ENCODE measurements around the gene SIGLEC7. TPM values are rescaled to one million over a fixed set of nuclear protein-coding genes. Genes with fewer than 3 reads are reported as not detected.
A peak's percentile ranks its signal among the peaks of the same experiment; 100 is the strongest.

The SIGLEC7 gene
- polyA plus RNA-seq (2013, experiment 1 of 2), result 0.18 TPM
- polyA plus RNA-seq (2013, experiment 2 of 2), result 0.14 TPM

DNA sequence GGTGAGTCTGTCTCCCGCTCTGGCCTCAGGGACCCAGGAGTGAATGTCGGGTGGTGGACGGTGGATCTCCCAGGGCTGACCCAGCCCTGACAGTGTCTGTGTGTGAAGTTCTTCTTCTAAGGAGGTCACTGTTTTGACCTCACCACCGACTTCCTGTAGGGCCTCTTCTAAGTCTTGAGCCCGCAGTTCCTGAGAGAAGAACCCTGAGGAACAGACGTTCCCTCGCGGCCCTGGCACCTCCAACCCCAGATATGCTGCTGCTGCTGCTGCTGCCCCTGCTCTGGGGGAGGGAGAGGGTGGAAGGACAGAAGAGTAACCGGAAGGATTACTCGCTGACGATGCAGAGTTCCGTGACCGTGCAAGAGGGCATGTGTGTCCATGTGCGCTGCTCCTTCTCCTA lies at the start of gene SIGLEC7:
SIGLEC7 (plus strand) TSS at position 183 of the 400 bp plus-strand sequence; CDS start at position 252, 69 bp downstream.
- WGBS, result 66% methylated on average over 14 of the region's 14 CpGs
- no peak within 1 kb of the TSS for H2AFZ ChIP-seq (ENCODE audit: low read depth, low read length)

DNA sequence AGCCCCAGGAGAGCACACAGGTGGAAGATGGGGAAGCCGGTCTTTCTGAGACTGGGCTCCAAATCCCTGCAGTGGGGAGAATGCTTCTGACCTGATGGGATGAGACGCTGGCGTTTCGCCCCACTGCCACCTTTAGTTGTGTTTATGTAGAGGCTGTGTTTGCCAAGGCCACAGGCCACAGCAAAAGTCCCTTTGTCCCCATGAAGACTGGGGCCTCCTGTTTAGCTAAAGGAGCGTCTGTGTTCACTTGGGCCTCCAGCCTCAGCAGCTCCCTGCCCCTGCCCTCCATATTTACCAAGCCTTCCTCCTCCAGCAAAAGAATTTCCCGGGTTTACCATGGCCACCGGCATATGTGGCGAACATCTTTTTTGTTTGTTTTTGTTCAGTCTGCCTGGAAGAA lies 49.0 kb upstream of the SIGLEC7 start:
- Histone ChIP-seq H3K27ac (ENCODE audit: low read length, poor library complexity, severe bottlenecking) (no peak overlapping the region), H4K91ac (ENCODE audit: low read length) (no peak overlapping the region), H3K4me1 (ENCODE audit: control insufficient read depth, insufficient read depth, low read depth, low read length) (peaks cover 4% of the 10 kb centered on the region), H4K8ac (ENCODE audit: low read length) (no peak overlapping the region), H2AK5ac (ENCODE audit: low read length, severe bottlenecking) (no peak overlapping the region), H3K4ac (ENCODE audit: low read depth in 1 of 2, low read length in 2 of 2) (no peak overlapping the region), H3K18ac (ENCODE audit: low read depth in 1 of 2, low read length in 2 of 2) (no peak overlapping the region), H3K9ac (ENCODE audit: low read length) (no peak overlapping the region), H2BK5ac (ENCODE audit: low read depth, low read length, poor library complexity, severe bottlenecking) (no peak overlapping the region), H2BK15ac (ENCODE audit: low read depth, poor library complexity, severe bottlenecking) (no peak overlapping the region), H2BK120ac (ENCODE audit: low read depth, low read length) (no peak overlapping the region), H3K36me3 (ENCODE audit: control insufficient read depth in 1 of 2, insufficient read depth in 2 of 2, low read depth in 1 of 2, low read length in 2 of 2) (peaks cover 8% of the 10 kb centered on the region in 2 experiments), H3K4me3 (ENCODE audit: insufficient read depth in 1 of 2, low read depth in 1 of 2, low read length in 2 of 2) (no peak overlapping the region), H3K79me1 (replicated peaks; ENCODE audit: low read length, poor library complexity, severe bottlenecking) (peaks cover 11% of the 10 kb centered on the region), H3K4me2 (ENCODE audit: low read length, poor library complexity, severe bottlenecking) (no peak overlapping the region), H2BK12ac (ENCODE audit: low read length in 2 of 2) (no peak overlapping the region), H3K14ac (ENCODE audit: low read length in 2 of 2) (no peak overlapping the region), H3K23ac (ENCODE audit: low read length in 2 of 2) (no peak overlapping the region), H3K27me3 (ENCODE audit: control insufficient read depth in 1 of 2, insufficient read depth in 1 of 2, low read length in 2 of 2) (no peaks in the 10 kb centered on the region), H2AFZ (ENCODE audit: low read depth, low read length) (no peak overlapping the region), H3K9me3 (ENCODE audit: control insufficient read depth, low read length) (no peaks in the 10 kb centered on the region)
- 95% methylated on average over 8 of the region's 8 CpGs for WGBS
- no peak for DNase-seq

More for the DNA sequence above, at the start of gene SIGLEC7:
- no peak for DNase-seq
- Histone ChIP-seq H3K9ac (ENCODE audit: low read length) (no peak within 1 kb of the TSS), H3K18ac (ENCODE audit: low read depth in 1 of 2, low read length in 2 of 2) (no peak within 1 kb of the TSS), H3K79me1 (replicated peaks; ENCODE audit: low read length, poor library complexity, severe bottlenecking) (no peaks in the 10 kb centered on the region), H3K4me3 (ENCODE audit: insufficient read depth in 1 of 2, low read depth in 1 of 2, low read length in 2 of 2) (no peak within 1 kb of the TSS), H2BK120ac (ENCODE audit: low read depth, low read length) (no peak within 1 kb of the TSS), H3K4me2 (ENCODE audit: low read length, poor library complexity, severe bottlenecking) (no peak within 1 kb of the TSS), H3K9me3 (ENCODE audit: control insufficient read depth, low read length) (no peaks in the 10 kb centered on the region), H2AK5ac (ENCODE audit: low read length, severe bottlenecking) (no peak within 1 kb of the TSS), H2BK12ac (ENCODE audit: low read length in 2 of 2) (no peak within 1 kb of the TSS), H3K23ac (ENCODE audit: low read length in 2 of 2) (no peak within 1 kb of the TSS), H4K8ac (ENCODE audit: low read length) (peak within 1 kb of the TSS; percentile 68), H3K27ac (ENCODE audit: low read length, poor library complexity, severe bottlenecking) (no peak within 1 kb of the TSS), H2BK15ac (ENCODE audit: low read depth, poor library complexity, severe bottlenecking) (peak within 1 kb of the TSS; percentile 77), H3K14ac (ENCODE audit: low read length in 2 of 2) (no peak within 1 kb of the TSS), H3K27me3 (ENCODE audit: control insufficient read depth in 1 of 2, insufficient read depth in 1 of 2, low read length in 2 of 2) (peaks cover 0 to 58% of the 10 kb centered on the region in 2 experiments), H3K36me3 (ENCODE audit: control insufficient read depth in 1 of 2, insufficient read depth in 2 of 2, low read depth in 1 of 2, low read length in 2 of 2) (no peaks in the 10 kb centered on the region), H4K91ac (ENCODE audit: low read length) (peak within 1 kb of the TSS; percentile 87), H3K4ac (ENCODE audit: low read depth in 1 of 2, low read length in 2 of 2) (no peak within 1 kb of the TSS), H2BK5ac (ENCODE audit: low read depth, low read length, poor library complexity, severe bottlenecking) (no peak within 1 kb of the TSS), H3K4me1 (ENCODE audit: control insufficient read depth, insufficient read depth, low read depth, low read length) (no peaks in the 10 kb centered on the region)

DNA sequence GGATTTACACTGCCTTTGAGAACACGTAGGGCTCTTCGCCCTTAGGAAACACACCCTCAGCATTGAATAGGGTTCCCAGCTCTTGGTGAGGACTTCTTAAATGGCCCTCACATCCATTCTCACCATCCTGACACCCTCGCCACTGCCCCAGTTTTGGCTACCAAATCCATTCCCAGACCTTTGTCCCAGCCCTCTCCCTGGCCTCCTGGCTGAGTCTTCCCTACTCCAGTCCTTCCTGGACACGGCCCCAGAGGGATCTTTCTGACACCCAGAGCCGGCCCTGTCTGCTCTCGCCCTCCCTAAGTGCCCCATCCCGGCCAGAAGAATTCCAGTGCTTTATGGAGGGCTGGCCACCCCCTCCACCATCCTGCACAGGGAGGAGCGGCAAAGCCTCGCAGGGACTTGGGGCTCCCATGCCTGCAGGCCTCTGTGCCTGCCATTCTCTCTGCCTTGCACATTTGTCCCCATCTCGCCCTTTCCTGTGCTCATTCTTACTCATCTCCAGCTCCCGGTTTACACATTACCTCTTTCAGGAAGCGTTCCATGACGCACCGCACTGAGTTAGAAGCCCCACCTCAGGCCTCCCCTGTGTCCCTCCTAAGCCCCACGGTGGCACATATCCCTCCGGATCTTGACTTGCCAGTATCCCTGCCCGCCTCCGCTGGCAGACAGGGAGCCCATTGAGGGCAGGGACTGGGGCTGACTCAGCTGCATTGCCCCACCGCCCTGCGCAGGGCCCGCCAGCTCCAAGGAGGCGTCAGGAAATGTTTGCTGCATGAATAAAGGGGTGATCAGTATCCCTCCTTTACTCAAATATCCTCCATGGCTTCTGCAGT lies 48.4 kb upstream of the SIGLEC7 start:
- Histone ChIP-seq H3K4me1 (ENCODE audit: control insufficient read depth, insufficient read depth, low read depth, low read length) (peaks cover 4% of the 10 kb centered on the region), H3K79me1 (replicated peaks; ENCODE audit: low read length, poor library complexity, severe bottlenecking) (peaks cover 12% of the 10 kb centered on the region), H3K4me2 (ENCODE audit: low read length, poor library complexity, severe bottlenecking) (no peak overlapping the region), H3K4me3 (ENCODE audit: insufficient read depth in 1 of 2, low read depth in 1 of 2, low read length in 2 of 2) (no peak overlapping the region), H2BK120ac (ENCODE audit: low read depth, low read length) (no peak overlapping the region), H4K91ac (ENCODE audit: low read length) (peak overlapping the region; percentile 41), H3K23ac (ENCODE audit: low read length in 2 of 2) (no peak overlapping the region), H3K4ac (ENCODE audit: low read depth in 1 of 2, low read length in 2 of 2) (no peak overlapping the region), H3K27ac (ENCODE audit: low read length, poor library complexity, severe bottlenecking) (no peak overlapping the region), H3K14ac (ENCODE audit: low read length in 2 of 2) (no peak overlapping the region), H3K18ac (ENCODE audit: low read depth in 1 of 2, low read length in 2 of 2) (no peak overlapping the region), H2AK5ac (ENCODE audit: low read length, severe bottlenecking) (no peak overlapping the region), H2BK5ac (ENCODE audit: low read depth, low read length, poor library complexity, severe bottlenecking) (no peak overlapping the region), H2BK15ac (ENCODE audit: low read depth, poor library complexity, severe bottlenecking) (no peak overlapping the region), H4K8ac (ENCODE audit: low read length) (peak overlapping the region; percentile 57), H2AFZ (ENCODE audit: low read depth, low read length) (no peak overlapping the region), H3K36me3 (ENCODE audit: control insufficient read depth in 1 of 2, insufficient read depth in 2 of 2, low read depth in 1 of 2, low read length in 2 of 2) (peaks cover 9 to 14% of the 10 kb centered on the region in 2 experiments), H3K9me3 (ENCODE audit: control insufficient read depth, low read length) (no peaks in the 10 kb centered on the region), H2BK12ac (ENCODE audit: low read length in 2 of 2) (no peak overlapping the region), H3K27me3 (ENCODE audit: control insufficient read depth in 1 of 2, insufficient read depth in 1 of 2, low read length in 2 of 2) (no peaks in the 10 kb centered on the region), H3K9ac (ENCODE audit: low read length) (no peak overlapping the region)
- no peak for DNase-seq
- 78% methylated on average over 22 of the region's 22 CpGs for WGBS

DNA sequence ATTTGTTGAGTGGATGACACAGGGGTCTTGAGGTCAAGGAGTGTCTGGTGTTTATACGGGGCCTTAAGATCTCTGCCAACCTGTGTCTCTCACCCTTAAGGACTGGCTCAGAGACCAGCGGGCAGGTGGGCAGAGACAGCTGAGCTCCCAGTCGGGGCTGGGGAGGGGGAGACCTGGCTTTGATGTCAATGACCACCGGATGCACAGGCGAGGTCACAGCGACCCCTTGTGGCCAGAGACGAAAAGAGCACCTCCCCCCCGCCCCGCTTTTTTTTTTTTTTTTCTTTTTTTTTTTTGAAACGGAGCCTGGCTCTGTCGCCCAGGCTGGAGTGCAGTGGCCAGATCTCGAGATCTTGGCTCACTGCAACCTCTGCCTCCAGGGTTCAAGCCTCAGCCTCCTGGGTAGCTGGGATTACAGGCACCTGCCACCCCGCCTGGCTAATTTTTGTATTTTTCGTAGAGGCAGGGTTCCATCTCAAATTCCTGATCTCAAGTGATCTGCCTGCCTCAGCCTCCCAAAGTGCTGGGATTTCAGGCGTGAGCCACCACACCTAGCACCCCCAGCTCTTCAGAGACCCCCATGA lies 47.3 kb upstream of the SIGLEC7 start:
- no peak overlapping the region for H2BK15ac ChIP-seq (ENCODE audit: low read depth, poor library complexity, severe bottlenecking)
- no peak overlapping the region for H2BK12ac ChIP-seq (ENCODE audit: low read length in 2 of 2)
- no peak overlapping the region for H3K27ac ChIP-seq (ENCODE audit: low read length, poor library complexity, severe bottlenecking)
- H3K79me1 ChIP-seq (replicated peaks; ENCODE audit: low read length, poor library complexity, severe bottlenecking), result peaks cover 17% of the 10 kb centered on the region
- H3K36me3 ChIP-seq (ENCODE audit: control insufficient read depth in 1 of 2, insufficient read depth in 2 of 2, low read depth in 1 of 2, low read length in 2 of 2), result peaks cover 15 to 25% of the 10 kb centered on the region in 2 experiments
- 27% methylated on average over 15 of the region's 15 CpGs for WGBS
- no peak overlapping the region for H3K23ac ChIP-seq (ENCODE audit: low read length in 2 of 2)
- no peak overlapping the region for H3K18ac ChIP-seq (ENCODE audit: low read depth in 1 of 2, low read length in 2 of 2)
- H2AK5ac ChIP-seq (ENCODE audit: low read length, severe bottlenecking), result no peak overlapping the region
- H4K91ac ChIP-seq (ENCODE audit: low read length), result no peak overlapping the region
- no peak overlapping the region for H2AFZ ChIP-seq (ENCODE audit: low read depth, low read length)
- H2BK120ac ChIP-seq (ENCODE audit: low read depth, low read length), result no peak overlapping the region
- no peak overlapping the region for H3K4me3 ChIP-seq (ENCODE audit: insufficient read depth in 1 of 2, low read depth in 1 of 2, low read length in 2 of 2)
- H3K4me1 ChIP-seq (ENCODE audit: control insufficient read depth, insufficient read depth, low read depth, low read length), result peaks cover 4% of the 10 kb centered on the region
- no peak overlapping the region for H3K14ac ChIP-seq (ENCODE audit: low read length in 2 of 2)
- H4K8ac ChIP-seq (ENCODE audit: low read length), result no peak overlapping the region
- no peaks in the 10 kb centered on the region for H3K9me3 ChIP-seq (ENCODE audit: control insufficient read depth, low read length)
- H3K4ac ChIP-seq (ENCODE audit: low read depth in 1 of 2, low read length in 2 of 2), result no peak overlapping the region
- H3K4me2 ChIP-seq (ENCODE audit: low read length, poor library complexity, severe bottlenecking), result no peak overlapping the region
- no peak overlapping the region for H3K9ac ChIP-seq (ENCODE audit: low read length)
- H2BK5ac ChIP-seq (ENCODE audit: low read depth, low read length, poor library complexity, severe bottlenecking), result no peak overlapping the region
- no peaks in the 10 kb centered on the region for H3K27me3 ChIP-seq (ENCODE audit: control insufficient read depth in 1 of 2, insufficient read depth in 1 of 2, low read length in 2 of 2)
- DNase-seq, result peak; percentile 17
